Epithelial cell of proximal tubule (primary cell): ENCODE data around the gene TIMM17A. TPM values are rescaled to one million over a fixed set of nuclear protein-coding genes. Genes with fewer than 3 reads are reported as not detected.

Source experiments
- DNase-seq: peaks from one replicate; pipeline ENCODE4 v3.0.0-alpha.2; 2011; ENCODE audit warnings: low read depth
- H3K4me3 ChIP-seq: 2 replicates; pipeline ENCODE4 v1.5.1; 2011; ENCODE audit warnings: low read depth, mild to moderate bottlenecking, low read length
- total RNA-seq: library from RNA; depleted of rRNA; stranded (reverse); fragments of >200 nt; gene quantifications from 2 replicates; pipeline ENCODE4 v1.2.3, GENCODE V29; 2015
- TF ChIP-seq, protein P1 (sequence below): conservative IDR thresholded peaks from 2 replicates; pipeline ENCODE4 v1.5.1; 2012; ENCODE audit warnings: low read depth, mild to moderate bottlenecking, low read length

TIMM17A gene
- total RNA-seq, 1 donor from 2014 or later, result 59.6 TPM

DNA sequence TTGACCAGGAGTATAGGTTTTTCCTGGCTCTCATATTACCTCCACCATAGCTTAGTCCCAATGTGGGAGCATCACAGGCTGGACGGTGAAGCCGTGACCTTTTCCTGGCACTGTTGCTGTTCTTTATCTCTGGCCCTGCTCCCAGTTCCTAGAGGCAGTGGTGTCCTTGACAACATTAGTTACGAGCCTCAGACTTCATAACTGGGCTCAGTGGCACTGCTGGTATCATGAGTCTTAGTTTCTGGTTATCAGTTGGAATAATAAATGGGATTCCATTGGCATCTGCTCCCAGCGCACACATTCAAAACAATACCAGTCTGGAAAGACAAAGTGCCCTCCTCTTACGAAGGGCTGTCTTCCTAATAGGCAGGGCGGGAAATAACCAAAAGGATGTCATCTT lies 35.1 kb downstream of the TIMM17A start:
- H3K4me3 ChIP-seq, result no peak overlapping the region
- TF ChIP-seq, protein P1, sequence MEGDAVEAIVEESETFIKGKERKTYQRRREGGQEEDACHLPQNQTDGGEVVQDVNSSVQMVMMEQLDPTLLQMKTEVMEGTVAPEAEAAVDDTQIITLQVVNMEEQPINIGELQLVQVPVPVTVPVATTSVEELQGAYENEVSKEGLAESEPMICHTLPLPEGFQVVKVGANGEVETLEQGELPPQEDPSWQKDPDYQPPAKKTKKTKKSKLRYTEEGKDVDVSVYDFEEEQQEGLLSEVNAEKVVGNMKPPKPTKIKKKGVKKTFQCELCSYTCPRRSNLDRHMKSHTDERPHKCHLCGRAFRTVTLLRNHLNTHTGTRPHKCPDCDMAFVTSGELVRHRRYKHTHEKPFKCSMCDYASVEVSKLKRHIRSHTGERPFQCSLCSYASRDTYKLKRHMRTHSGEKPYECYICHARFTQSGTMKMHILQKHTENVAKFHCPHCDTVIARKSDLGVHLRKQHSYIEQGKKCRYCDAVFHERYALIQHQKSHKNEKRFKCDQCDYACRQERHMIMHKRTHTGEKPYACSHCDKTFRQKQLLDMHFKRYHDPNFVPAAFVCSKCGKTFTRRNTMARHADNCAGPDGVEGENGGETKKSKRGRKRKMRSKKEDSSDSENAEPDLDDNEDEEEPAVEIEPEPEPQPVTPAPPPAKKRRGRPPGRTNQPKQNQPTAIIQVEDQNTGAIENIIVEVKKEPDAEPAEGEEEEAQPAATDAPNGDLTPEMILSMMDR, result no peak
- DNase-seq, result no peak

DNA sequence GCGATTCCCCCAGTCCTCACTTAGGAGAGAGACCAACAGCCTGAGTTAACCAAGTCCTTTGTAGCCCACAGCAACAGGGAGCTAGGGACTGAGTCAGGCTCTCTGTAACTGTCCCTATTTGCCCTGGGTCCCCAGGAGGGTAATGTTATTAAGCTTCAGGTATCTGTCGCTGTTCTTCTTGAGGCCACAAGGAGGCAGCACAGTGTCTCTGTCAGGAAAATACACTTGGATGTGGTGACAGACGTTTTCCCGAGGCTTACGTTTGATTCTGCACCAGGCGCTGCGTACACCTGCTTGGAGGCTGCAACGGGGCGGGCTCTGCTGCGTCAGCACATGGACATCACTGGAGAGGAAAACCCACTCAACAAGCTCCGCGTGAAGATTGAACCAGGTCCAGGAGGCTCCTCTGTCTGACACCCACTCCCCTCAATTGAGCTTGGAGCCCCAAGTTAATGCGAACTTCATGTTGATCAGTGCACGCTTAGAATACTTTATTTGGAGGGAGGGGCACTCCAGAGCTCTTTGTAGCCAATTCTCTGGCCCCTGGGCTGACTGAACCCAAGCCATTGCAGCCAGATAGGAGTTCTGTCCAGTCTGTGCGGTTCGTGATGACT lies 44.4 kb downstream of the TIMM17A start:
- no peak for DNase-seq
- TF ChIP-seq, protein P1, result peak; percentile 86
- H3K4me3 ChIP-seq, result no peak overlapping the region

GRCh38 chr1:202002507-202002906 lies 47.2 kb downstream of the TIMM17A start:
- no peak for DNase-seq
- TF ChIP-seq, protein P1, result no peak
- no peak overlapping the region for H3K4me3 ChIP-seq

DNA sequence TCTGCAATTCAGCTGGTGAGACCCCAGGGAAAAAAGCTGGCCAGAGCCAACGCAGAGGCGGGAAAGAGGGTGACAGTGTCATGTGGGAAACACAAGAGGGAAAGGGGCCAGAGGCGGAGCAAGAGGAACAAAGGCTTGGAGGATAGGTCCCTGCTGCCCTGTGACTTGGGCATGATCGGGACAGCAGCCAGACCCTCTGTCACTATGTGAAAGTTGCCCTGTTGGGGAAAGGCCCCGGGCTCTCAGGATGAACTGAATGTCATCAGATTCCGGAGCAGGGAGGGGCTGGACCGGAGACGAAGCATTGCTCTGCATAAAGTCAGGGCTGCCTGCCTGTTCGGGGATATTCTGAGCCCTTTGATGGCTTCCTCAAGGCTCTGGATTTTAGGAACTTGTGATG lies 49.4 kb downstream of the TIMM17A start:
- TF ChIP-seq, protein P1, result no peak
- H3K4me3 ChIP-seq, result no peak overlapping the region
- DNase-seq, result no peak

GRCh38 chr1:202005958-202006357 lies 50.7 kb downstream of the TIMM17A start:
- TF ChIP-seq, protein P1, result peak; percentile 57
- no peak overlapping the region for H3K4me3 ChIP-seq
- no peak for DNase-seq

- no peak overlapping the region for H3K4me3 ChIP-seq
- no peak for DNase-seq
- TF ChIP-seq, protein P1, result no peak
These were observed 52.0 kb downstream of the TIMM17A start for GRCh38 chr1:202007304-202007703.

- no peak for DNase-seq
- TF ChIP-seq, protein P1, result no peak
- no peak overlapping the region for H3K4me3 ChIP-seq
These were observed 52.6 kb downstream of the TIMM17A start for GRCh38 chr1:202007805-202008489.
